GM12865 (cell line): ENCODE results near the gene PRR23E.

ENCODE experiments used
- DNase-seq: peaks from one replicate; pipeline ENCODE4 v3.0.0; 2010; ENCODE audit warnings: low read depth
- H3K4me3 ChIP-seq: 2 replicates; pipeline ENCODE4 v1.5.1; 2011; ENCODE audit warnings: mild to moderate bottlenecking, low read depth, low read length, control low read depth
- CTCF ChIP-seq: IDR thresholded peaks from 2 replicates; pipeline ENCODE4 v1.5.1; 2011; ENCODE audit warnings: low read length, control low read depth, low read depth, inconsistent platforms; ENCODE audit not compliant: insufficient read depth; ENCODE audit errors: missing control alignments

PRR23E gene

GRCh38 chr3:127209155-127209839 lies 16.4 kb downstream of the PRR23E start:
- no peak for TF ChIP-seq CTCF
- H3K4me3 ChIP-seq = no peak overlapping the region
- no peak for DNase-seq

- no peak for TF ChIP-seq CTCF
- H3K4me3 ChIP-seq = no peak overlapping the region
- DNase-seq = no peak
Observed at GRCh38 chr3:127209840-127210653, 17.1 kb downstream of the PRR23E start.

GRCh38 chr3:127210654-127210943 lies 17.7 kb downstream of the PRR23E start:
- no peak for TF ChIP-seq CTCF
- no peak overlapping the region for H3K4me3 ChIP-seq
- DNase-seq = no peak

- DNase-seq = no peak
- H3K4me3 ChIP-seq = no peak overlapping the region
- no peak for TF ChIP-seq CTCF
Observed at GRCh38 chr3:127211118-127212060, 18.5 kb downstream of the PRR23E start.

GRCh38 chr3:127212231-127212630 lies 19.3 kb downstream of the PRR23E start:
- TF ChIP-seq CTCF = no peak

GRCh38 chr3:127212711-127213110 lies 19.8 kb downstream of the PRR23E start:
- DNase-seq = no peak
- TF ChIP-seq CTCF = no peak
- no peak overlapping the region for H3K4me3 ChIP-seq

More at GRCh38 chr3:127212231-127212630, 19.3 kb downstream of the PRR23E start:
- DNase-seq = no peak
- no peak overlapping the region for H3K4me3 ChIP-seq
